Endodermal cell (in vitro differentiated cells): ENCODE data around the gene ERMARD. TPM values are rescaled to one million over a fixed set of nuclear protein-coding genes. Genes with fewer than 3 reads are reported as not detected.

Experiments used
- DNase-seq: peaks from one replicate; pipeline ENCODE4 v3.0.0-alpha.2; 2017
- H3K27ac ChIP-seq: 2 replicates; pipeline ENCODE4 v1.5.1; 2013; ENCODE audit warnings: mild to moderate bottlenecking, low read depth, low read length, moderate library complexity
- H3K27me3 ChIP-seq: 2 replicates; pipeline ENCODE4 v1.6.1; 2013; ENCODE audit warnings: mild to moderate bottlenecking, low read length, moderate library complexity; ENCODE audit not compliant: insufficient read depth, control insufficient read depth, poor library complexity, severe bottlenecking
- H3K36me3 ChIP-seq: 2 replicates; pipeline ENCODE4 v1.7.0; 2013; ENCODE audit warnings: mild to moderate bottlenecking, low read length, moderate library complexity; ENCODE audit not compliant: control insufficient read depth, insufficient read depth
- H3K4me1 ChIP-seq: one replicate; pipeline ENCODE4 v1.7.0; 2013; ENCODE audit warnings: low read length; ENCODE audit not compliant: control insufficient read depth, insufficient read depth
- H3K4me3 ChIP-seq: 2 replicates; pipeline ENCODE4 v1.5.1; 2013; ENCODE audit warnings: mild to moderate bottlenecking, low read length, moderate library complexity
- H3K9ac ChIP-seq: 2 replicates; pipeline ENCODE4 v1.6.1; 2013; ENCODE audit warnings: mild to moderate bottlenecking, low read length, moderate library complexity; ENCODE audit not compliant: poor library complexity, severe bottlenecking; ENCODE audit errors: extremely low read depth
- H3K9me3 ChIP-seq: 2 replicates; pipeline ENCODE4 v1.6.1; 2013; ENCODE audit warnings: mild to moderate bottlenecking, low read length, moderate library complexity; ENCODE audit not compliant: control insufficient read depth
- H3K27ac Mint-ChIP-seq: 2 replicates; pipeline ENCODE4 v1.8.0; 2020; ENCODE audit warnings: mixed read lengths
- H3K27me3 Mint-ChIP-seq: 2 replicates; pipeline ENCODE4 v1.8.0; 2021; ENCODE audit warnings: mild to moderate bottlenecking, mixed read lengths; ENCODE audit not compliant: insufficient read depth
- H3K36me3 Mint-ChIP-seq: 2 replicates; pipeline ENCODE4 v1.8.0; 2020; ENCODE audit warnings: low read depth, mixed read lengths
- H3K4me1 Mint-ChIP-seq: 2 replicates; pipeline ENCODE4 v1.8.0; 2020; ENCODE audit warnings: mixed read lengths
- H3K4me3 Mint-ChIP-seq: 2 replicates; pipeline ENCODE4 v1.8.0; 2020; ENCODE audit warnings: mild to moderate bottlenecking, moderate library complexity, mixed read lengths
- H3K9me3 Mint-ChIP-seq: 2 replicates; pipeline ENCODE4 v1.8.0; 2020; ENCODE audit warnings: mild to moderate bottlenecking, mixed read lengths
- WGBS, 2 experiments: methylation state at CpG; one replicate each; pipeline versions ENCODE4 v1.1.5 to v1.1.7; 2013; ENCODE audit warnings: missing lambda C conversion rate in 2 of 2, mixed read lengths in 1 of 2; ENCODE audit not compliant: insufficient coverage in 1 of 2, insufficient read length in 1 of 2; 5-methylcytosine and 5-hydroxymethylcytosine counted together
- total RNA-seq, 2 donors: library from RNA; stranded (reverse); fragmentation: NEBNext Ultra II Directional in 1 of 2; extraction: Animal tissue kit (Norgen Biotek cat#: 25700) in 1 of 2; gene quantifications; 2 replicates in 1 of 2; 3 replicates in 1 of 2; pipeline ENCODE4 v1.2.1, GENCODE V29; 2021
- TF ChIP-seq, protein P1 (sequence below): fragments of 200-600 bp; sonication (generic); conservative IDR thresholded peaks from 2 replicates; pipeline ENCODE4 v1.5.0; 2021; ENCODE audit warnings: antibody characterized with exemption, mild to moderate bottlenecking

ERMARD gene
- total RNA-seq, 2 donors from 2014 or later = 14.4 to 24.2 TPM

DNA sequence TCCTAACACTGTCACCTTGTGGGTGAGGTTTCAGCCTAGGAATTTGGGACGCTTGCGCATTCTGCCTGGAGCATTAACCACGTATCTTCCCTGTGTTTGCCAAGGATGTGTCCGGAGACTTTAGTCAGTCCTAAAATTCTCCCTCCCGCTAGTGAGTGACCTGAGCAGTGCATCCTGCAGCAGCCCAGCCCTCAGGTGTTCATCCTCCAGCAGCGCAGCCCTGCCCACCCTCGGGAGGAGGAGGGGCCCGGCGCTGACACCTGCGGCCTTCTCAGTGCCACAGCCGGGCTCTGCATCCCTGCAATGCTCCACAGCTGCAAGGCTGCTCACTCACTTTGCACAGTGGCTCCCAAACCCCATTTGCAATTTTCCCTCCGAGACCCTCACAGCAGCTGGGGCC is 79.5 kb downstream of the ERMARD start:
- peaks cover 3% of the 10 kb centered on the region for H3K27me3 Mint-ChIP-seq
- H3K36me3 Mint-ChIP-seq = no peaks in the 10 kb centered on the region
- Histone ChIP-seq H3K27ac (no peak overlapping the region), H3K27me3 (no peaks in the 10 kb centered on the region), H3K9me3 (peaks cover 11% of the 10 kb centered on the region), H3K36me3 (no peaks in the 10 kb centered on the region), H3K9ac (no peak overlapping the region), H3K4me3 (no peak overlapping the region), H3K4me1 (no peaks in the 10 kb centered on the region)
- 92 to 98% methylated on average over 7 to 12 of the region's 12 CpGs for WGBS, 2 experiments
- peaks cover 12% of the 10 kb centered on the region for H3K9me3 Mint-ChIP-seq
- TF ChIP-seq, protein P1, sequence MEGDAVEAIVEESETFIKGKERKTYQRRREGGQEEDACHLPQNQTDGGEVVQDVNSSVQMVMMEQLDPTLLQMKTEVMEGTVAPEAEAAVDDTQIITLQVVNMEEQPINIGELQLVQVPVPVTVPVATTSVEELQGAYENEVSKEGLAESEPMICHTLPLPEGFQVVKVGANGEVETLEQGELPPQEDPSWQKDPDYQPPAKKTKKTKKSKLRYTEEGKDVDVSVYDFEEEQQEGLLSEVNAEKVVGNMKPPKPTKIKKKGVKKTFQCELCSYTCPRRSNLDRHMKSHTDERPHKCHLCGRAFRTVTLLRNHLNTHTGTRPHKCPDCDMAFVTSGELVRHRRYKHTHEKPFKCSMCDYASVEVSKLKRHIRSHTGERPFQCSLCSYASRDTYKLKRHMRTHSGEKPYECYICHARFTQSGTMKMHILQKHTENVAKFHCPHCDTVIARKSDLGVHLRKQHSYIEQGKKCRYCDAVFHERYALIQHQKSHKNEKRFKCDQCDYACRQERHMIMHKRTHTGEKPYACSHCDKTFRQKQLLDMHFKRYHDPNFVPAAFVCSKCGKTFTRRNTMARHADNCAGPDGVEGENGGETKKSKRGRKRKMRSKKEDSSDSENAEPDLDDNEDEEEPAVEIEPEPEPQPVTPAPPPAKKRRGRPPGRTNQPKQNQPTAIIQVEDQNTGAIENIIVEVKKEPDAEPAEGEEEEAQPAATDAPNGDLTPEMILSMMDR = no peak
- peak; percentile 50 for DNase-seq
- H3K4me1 Mint-ChIP-seq = peaks cover 9% of the 10 kb centered on the region
- no peak overlapping the region for H3K4me3 Mint-ChIP-seq
- H3K27ac Mint-ChIP-seq = no peak overlapping the region

Other genes starting within 250 kb of the ERMARD start
- 100 to 1,000 TPM in 1 of 2 donors, 10 to 100 TPM in 1; 94.4 to 110 TPM for gene WDR27, start 49.6 kb upstream of the ERMARD start, total RNA-seq
- 10 to 100 TPM; 24.0 to 29.7 TPM for gene C6orf120, start 49.5 kb upstream of the ERMARD start, total RNA-seq
- 10 to 100 TPM; 82.5 to 82.8 TPM for gene PHF10, start 27.1 kb upstream of the ERMARD start, total RNA-seq
- 1 to 10 TPM; 1.5 to 1.7 TPM for gene DYNLT2, start 50 bp upstream of the ERMARD start, total RNA-seq